AG04450 (cell line): ENCODE measurements around the gene BAZ1A. TPM values are rescaled to one million over a fixed set of nuclear protein-coding genes. Genes with fewer than 3 reads are reported as not detected.

ENCODE experiments used
- CTCF ChIA-PET: fragments of 300-600, 350-600 bp; formaldehyde crosslinking; extraction: SDS; loops from one replicate; lab custom pipeline; 2022; ENCODE audit warnings: antibody characterized with exemption, inconsistent platforms; lab: Charles Lee
- POLR2A ChIA-PET: fragments of 350-600 bp; formaldehyde crosslinking; extraction: SDS; loops from one replicate; lab custom pipeline; 2021; ENCODE audit warnings: antibody characterized with exemption, inconsistent platforms; lab: Yijun Ruan, JAX
- DNase-seq: peaks from one replicate; pipeline ENCODE4 v3.0.0-alpha.2; 2011; ENCODE audit warnings: low read depth, low spot score
- H3K27ac ChIP-seq: one replicate; pipeline ENCODE4 v1.5.1; 2012; ENCODE audit warnings: low read depth, low read length, control low read depth
- H3K27me3 ChIP-seq: one replicate; pipeline ENCODE4 v1.6.0; 2012; ENCODE audit warnings: low read length; ENCODE audit not compliant: control insufficient read depth, insufficient read depth
- H3K4me3 ChIP-seq: 2 replicates; pipeline ENCODE4 v1.5.1; 2011; ENCODE audit warnings: mild to moderate bottlenecking, low read depth, low read length, control low read depth
- H3K9me3 ChIP-seq: 2 replicates; pipeline ENCODE4 v1.5.1; 2012; ENCODE audit warnings: low read length; ENCODE audit not compliant: control insufficient read depth, insufficient read depth
- polyA plus RNA-seq: library from polyadenylated mRNA; depleted of rRNA; stranded (reverse); fragments of >200 nt; gene quantifications from 2 replicates; pipeline ENCODE4 v1.2.3, GENCODE V29; 2011
- TF ChIP-seq, protein P1 (sequence below): IDR thresholded peaks from 2 replicates; pipeline ENCODE4 v1.5.1; 2011; ENCODE audit warnings: low read depth, low read length, control low read depth, inconsistent platforms

BAZ1A gene
- polyA plus RNA-seq, 1 experiment: 31.5 TPM

DNA sequence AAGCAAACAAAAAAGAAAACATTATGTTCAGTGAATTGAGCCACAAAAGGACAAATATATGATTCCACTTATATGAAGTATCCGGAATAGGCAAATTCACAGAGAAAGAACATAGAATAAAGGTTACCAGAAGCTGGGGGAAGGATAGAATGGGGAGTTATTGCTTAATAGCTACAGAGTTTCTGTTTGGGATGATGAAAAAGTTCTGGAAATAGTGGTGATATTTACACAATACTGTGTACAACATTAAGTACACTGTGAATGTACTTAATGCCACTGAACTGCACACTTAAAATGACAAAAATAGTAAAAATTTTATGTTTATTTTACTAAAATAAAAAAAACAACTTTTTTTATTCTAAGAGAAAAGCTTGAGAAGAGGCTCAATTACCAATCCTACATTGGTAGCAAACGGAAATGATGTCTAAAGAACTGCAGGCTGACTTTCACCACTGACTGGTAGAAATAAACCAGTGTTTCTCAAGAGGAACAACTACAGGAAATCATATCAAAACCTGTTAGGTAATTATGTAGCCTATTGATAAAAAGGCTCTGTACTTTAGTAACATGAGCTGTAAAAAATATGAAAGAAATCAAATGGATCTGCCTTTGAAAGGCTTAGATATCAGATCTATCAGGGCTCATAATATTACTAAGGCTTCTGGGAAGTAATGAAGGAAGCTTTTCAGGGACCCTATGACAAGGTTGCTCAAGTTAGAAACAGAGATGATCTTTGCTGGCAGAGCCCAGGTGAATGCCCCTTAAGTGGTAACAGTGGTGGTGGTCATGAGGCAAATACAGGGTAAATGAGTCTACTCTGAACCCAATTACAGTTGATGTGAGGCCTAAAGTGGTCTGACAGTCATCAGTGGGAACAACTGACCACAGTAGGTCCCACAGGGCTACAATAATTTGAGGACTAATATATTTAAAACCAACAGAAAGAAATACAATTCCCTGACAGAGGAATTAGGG lies 41.3 kb downstream of the BAZ1A start:
- ChIA-PET CTCF (no interaction called here), POLR2A (interaction anchor here (0.6 kb wide), 2 partner anchors 11 to 163 kb away, joined by 4 read pairs; no protein-coding TSS in a partner anchor)
- no peak overlapping the region for H3K27ac ChIP-seq
- H3K9me3 ChIP-seq: no peaks in the 10 kb centered on the region
- no peak for DNase-seq
- no peaks in the 10 kb centered on the region for H3K27me3 ChIP-seq
- TF ChIP-seq, protein P1, sequence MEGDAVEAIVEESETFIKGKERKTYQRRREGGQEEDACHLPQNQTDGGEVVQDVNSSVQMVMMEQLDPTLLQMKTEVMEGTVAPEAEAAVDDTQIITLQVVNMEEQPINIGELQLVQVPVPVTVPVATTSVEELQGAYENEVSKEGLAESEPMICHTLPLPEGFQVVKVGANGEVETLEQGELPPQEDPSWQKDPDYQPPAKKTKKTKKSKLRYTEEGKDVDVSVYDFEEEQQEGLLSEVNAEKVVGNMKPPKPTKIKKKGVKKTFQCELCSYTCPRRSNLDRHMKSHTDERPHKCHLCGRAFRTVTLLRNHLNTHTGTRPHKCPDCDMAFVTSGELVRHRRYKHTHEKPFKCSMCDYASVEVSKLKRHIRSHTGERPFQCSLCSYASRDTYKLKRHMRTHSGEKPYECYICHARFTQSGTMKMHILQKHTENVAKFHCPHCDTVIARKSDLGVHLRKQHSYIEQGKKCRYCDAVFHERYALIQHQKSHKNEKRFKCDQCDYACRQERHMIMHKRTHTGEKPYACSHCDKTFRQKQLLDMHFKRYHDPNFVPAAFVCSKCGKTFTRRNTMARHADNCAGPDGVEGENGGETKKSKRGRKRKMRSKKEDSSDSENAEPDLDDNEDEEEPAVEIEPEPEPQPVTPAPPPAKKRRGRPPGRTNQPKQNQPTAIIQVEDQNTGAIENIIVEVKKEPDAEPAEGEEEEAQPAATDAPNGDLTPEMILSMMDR: no peak
- H3K4me3 ChIP-seq: no peak overlapping the region

DNA sequence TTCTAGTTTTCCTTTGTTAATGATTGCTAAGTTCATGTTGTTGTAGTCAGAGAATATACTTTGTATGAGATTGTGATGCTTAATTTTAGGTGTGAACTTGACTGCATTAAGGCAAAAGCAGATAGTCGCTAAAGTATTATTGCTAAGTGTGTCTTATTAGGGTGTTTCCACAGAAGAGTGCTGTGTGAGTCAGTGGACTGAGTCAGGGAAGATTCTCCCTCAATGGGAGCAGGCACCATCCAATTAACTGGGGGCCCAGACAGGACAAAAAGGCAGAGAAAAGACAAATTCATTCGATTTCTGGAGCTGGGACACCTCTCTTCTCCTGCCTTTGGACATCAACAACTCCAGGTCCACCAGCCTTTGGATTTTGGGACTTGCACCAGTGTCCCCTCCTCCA lies 48.5 kb downstream of the BAZ1A start:
- ChIA-PET CTCF (no interaction called here), POLR2A (no interaction called here)
- no peak for DNase-seq
- no peak overlapping the region for H3K27ac ChIP-seq
- TF ChIP-seq, protein P1: no peak
- H3K9me3 ChIP-seq: no peaks in the 10 kb centered on the region
- H3K4me3 ChIP-seq: no peak overlapping the region
- H3K27me3 ChIP-seq: no peaks in the 10 kb centered on the region

DNA sequence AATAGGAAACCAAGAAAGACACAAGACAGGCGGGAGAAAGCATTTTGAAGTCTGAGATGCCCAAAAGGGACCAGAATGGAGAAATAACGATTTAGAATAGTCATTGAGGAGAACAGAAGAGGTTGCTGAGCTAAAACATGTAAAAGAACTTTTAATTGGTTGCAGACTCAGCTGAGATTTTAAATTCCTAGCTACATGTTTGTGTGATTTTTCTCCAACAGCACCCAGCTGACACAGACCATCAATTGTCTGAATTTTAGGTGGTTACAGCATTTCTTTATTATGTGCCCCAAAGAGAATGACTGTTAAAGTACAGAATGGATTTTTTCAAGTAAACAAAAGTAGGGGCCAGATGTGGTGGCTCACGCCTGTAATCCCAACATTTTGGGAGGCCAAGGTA lies 50.3 kb downstream of the BAZ1A start:
- TF ChIP-seq, protein P1: no peak
- no peak for DNase-seq
- Histone ChIP-seq H3K27ac (no peak overlapping the region), H3K4me3 (no peak overlapping the region), H3K27me3 (no peaks in the 10 kb centered on the region), H3K9me3 (no peaks in the 10 kb centered on the region)
- POLR2A ChIA-PET: no interaction called here
- CTCF ChIA-PET: no interaction called here

DNA sequence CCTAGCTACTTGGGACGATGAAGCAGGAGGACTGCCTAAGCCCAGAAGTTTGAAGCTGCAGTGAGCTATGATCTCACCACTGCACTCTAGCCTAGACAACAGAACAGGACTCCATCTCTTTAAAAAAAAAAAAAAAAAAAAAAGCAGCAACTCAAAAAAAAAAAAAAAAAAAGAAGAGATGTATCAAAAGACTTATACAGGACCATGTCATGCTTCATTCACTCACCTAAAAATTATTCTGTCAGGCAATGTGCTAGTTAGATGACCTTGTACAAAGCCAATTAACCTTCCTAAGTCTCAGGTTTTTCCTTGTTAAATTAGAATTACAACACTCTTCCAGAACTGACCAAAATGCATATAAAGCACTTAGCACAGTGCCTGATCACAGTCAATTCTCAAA lies 50.9 kb downstream of the BAZ1A start:
- Histone ChIP-seq H3K27ac (no peak overlapping the region), H3K9me3 (no peaks in the 10 kb centered on the region), H3K4me3 (no peak overlapping the region), H3K27me3 (no peaks in the 10 kb centered on the region)
- DNase-seq: no peak
- POLR2A ChIA-PET: no interaction called here
- TF ChIP-seq, protein P1: no peak
- CTCF ChIA-PET: no interaction called here

DNA sequence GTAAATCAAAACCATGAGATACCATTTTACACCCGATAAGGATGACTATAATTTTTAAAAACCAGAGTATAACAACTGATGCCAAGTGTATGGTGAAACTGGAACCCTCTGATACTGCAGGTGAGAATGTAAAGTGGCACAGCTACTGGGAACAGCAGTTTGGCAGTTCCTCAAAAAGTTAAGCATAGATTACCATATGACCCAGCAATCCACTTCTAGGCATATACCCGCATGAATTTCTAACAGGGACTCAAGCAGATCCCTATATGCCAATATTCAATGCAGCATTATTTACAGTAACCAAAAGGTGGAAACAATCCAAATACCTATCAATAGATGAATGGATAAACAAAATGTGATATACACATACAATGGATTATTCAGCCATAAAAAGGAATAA lies 57.4 kb downstream of the BAZ1A start:
- H3K27me3 ChIP-seq: no peaks in the 10 kb centered on the region
- POLR2A ChIA-PET: no interaction called here
- TF ChIP-seq, protein P1: no peak
- no peaks in the 10 kb centered on the region for H3K9me3 ChIP-seq
- CTCF ChIA-PET: no interaction called here
- no peak for DNase-seq
- H3K27ac ChIP-seq: no peak overlapping the region
- H3K4me3 ChIP-seq: no peak overlapping the region
